Measurements from ENCODE around the gene PRKAR1B.

DNA sequence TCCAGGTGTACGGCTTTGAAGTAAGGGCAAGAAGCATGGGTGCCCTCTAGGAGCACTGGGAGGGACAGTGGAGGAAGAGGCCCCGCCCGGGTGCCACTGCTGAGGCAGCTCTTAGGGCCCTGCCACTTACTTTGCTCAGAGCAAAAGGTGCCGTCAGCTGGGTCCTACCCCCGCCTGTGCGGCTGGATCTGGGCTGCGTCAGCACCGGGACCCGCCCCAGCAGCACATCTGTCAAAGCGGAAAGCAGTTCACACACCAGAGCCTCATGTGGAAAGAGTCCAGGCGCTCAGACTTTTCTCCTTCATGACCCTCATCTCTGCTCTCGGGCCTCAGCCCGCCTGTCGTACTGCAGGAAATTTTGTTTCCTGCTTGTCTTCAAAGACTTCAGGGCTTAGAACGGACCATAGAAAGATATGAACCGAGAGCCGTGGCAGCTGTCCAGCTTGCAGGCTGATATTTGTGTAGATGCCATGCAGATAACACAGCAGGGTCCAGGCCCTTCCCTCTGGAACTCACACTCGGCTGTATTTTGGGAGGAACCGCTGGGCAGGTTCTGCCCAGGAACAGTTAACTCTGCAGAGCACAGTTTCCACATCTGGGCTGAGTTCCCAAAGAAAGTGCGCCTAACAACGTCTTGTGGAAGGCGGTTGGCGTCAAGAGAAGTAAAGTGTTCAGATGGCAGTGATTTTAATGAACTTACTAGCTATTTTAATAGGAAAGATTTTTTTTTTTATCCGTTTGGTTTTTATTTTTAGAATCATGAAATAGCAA is 44.3 kb upstream of the PRKAR1B start:
- TF ChIP-seq CTCF (conservative IDR thresholded peaks at IDR 0.05; ENCODE audit: low read length) (no peak), EZH2phosphoT487 (IDR thresholded peaks at IDR 0.05; ENCODE audit: borderline replicate concordance) (no peak)

All from Loucy (cell line).